ENCODE measurements around the gene TSBP1.
"Not testable (repeated sequence)": the region's sequence is repeated elsewhere in the genome, so short reads cannot be mapped to it uniquely, and the experiment has no call there.

The TSBP1 gene

DNA sequence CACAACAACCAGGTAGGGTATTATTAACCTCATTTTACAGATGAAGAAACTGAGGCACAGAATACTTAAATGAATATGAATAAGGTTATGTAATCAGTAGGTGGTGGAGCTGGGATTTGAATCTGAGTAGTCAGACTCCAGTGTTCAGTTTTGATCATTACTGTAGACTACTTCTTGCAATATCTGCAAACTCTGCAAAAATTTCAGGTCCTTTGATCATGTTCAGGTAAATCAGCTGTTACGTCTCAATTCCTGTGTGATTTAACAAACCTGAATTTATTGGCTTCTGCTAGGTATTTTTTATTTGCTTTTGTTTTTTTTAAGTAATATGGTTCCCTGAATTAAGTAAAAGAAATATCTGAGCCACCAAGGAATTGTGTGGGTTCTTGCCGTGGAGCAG, 77.1 kb downstream of the TSBP1 start:
- DNase-seq (ENCODE audit: low read depth), result no peak
- no peak overlapping the region for H3K4me3 ChIP-seq (ENCODE audit: low read depth, low read length)

DNA sequence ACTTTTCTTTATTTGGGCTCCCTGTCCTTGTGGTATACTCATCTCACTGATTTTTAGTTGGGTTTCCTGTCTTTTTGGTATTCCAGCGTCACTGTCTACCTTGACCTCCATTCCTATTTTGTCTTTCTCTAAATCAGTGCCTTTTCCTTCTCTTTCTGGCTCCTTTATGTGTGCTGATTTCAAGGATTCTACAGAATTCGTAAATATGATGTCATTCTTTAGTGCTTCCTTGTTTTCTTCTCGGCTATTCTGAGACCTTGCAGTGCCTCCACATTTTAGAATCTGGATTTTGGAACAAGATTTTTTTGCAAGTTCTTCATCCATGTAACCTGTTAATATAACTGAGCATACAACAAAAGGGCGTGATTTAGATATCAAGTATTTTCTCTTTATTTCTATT, 78.0 kb downstream of the TSBP1 start:
- H3K4me3 ChIP-seq (ENCODE audit: low read depth, low read length), result no peak overlapping the region
- DNase-seq (ENCODE audit: low read depth), result no peak

DNA sequence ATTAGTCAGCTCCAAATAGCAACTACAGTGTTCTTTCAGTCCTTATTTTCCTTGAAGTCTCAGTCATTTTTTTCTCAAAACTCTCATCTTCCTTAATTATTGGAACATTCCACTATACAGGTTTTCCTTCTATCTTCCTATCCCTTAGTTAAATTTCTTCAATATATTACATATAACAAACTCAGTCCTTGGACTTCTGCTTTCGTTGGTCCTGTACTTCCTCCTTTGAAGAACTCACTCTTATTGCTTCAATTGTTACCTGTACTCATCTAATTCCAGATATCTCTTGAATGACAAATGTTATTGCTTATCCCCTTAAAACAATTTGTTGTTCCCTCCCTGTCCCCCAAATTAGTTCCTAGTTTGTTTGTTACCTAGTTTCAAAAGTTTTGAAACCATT, 80.2 kb downstream of the TSBP1 start:
- DNase-seq (ENCODE audit: low read depth), result no peak
- no peak overlapping the region for H3K4me3 ChIP-seq (ENCODE audit: low read depth, low read length)

DNA sequence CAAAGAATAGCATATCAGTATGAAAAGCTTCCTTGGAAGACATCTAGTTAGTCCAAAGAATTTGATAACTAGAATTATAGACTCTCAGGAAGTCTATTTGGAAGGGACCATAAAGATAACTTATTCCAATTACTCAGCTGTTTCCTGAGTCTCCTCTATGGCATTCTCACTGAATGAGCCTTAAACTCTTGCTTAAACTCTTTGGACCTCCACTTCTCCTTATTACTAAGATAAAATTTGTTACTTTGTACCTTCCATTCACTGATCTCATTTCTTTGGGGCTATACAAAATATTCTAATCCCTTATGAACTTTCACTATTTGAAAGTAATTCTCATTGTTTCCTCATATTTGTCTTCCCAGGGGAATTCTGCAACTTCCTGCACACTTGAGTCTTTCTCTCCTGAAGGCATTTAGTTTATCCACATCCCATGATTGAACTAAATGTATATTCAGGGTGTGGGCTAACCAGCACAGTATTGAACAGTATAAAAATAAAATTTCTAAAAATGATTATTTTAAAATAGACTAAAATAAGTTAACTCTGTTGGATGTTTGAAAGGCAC, 80.7 kb downstream of the TSBP1 start:
- DNase-seq (ENCODE audit: low read depth), result peak; percentile 6
- no peak overlapping the region for H3K4me3 ChIP-seq (ENCODE audit: low read depth, low read length)

DNA sequence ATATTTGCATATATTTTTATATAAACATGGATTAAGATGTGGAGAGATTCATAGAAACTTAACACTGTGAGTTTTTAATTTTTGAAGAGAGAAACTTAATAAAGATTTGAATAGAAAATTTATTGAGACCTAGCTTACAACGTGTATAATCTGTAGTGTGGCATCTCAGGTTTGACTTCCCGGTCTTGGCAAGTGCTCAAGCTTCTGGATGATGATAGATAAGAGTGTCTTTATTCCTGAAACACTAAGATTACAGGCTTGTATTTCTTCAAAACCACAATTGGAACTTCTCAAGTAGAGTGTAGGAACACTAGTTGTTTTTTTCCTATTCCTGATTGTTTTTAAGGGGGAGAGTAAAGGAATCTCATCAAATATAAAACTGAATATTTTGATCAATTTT, 83.3 kb downstream of the TSBP1 start:
- no peak overlapping the region for H3K4me3 ChIP-seq (ENCODE audit: low read depth, low read length)
- no peak for DNase-seq (ENCODE audit: low read depth)

DNA sequence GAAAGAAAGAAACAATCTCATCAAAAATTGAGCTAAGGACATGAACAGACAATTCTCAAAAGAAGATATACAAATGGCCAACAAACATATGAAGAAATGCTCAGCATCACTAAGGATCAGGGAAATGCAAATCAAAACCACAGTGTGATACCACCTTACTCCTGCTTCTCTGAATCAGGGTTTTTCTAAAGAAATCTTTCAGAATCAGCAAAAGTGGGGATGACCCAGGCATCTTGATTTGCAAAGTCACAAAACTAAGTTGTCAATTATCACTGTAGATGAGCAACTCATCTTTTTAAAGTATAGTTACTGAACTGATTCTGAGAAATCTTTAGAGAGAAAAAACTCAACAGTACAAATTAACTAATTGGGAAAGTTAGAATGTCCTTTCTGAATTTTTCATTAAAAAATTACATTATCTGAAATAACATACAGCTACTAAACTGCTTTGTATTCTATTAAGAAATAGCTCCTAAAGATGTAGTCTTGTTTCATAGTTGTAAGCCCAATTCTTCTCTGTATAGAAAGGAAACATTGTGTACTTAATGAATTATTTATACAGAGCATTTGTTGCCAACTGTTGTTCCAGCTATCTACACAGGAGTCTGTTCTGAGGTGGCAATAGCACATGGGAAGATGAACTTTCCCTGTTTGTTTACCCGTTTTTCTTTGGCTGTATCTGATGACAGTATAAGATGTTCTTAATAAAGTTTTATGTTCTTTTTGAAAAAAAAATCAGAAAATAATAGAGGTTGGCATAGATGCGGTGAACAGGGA, 97.7 kb downstream of the TSBP1 start:
- not testable (repeated sequence) for H3K4me3 ChIP-seq (ENCODE audit: low read depth, low read length); DNase-seq (ENCODE audit: low read depth)

DNA sequence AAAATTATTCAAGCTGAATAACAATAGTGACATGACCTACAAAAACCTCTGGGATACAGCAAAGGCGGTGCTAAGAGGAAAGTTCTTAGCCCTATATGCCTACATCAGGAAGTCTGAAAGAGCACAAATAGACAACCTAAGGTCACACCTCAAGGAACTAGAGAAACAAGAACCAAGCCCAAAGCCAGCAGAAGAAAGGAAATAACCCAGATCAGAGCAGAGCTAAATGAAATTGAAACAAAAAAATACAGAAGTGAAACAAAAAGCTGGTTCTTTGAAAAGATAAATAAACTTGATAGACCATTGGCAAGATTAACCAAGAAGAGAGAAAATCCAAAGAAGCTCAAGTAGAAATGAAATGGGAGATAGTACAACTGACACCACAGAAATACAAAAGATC, 100.3 kb downstream of the TSBP1 start:
- H3K4me3 ChIP-seq (ENCODE audit: low read depth, low read length), result no peak overlapping the region
- no peak for DNase-seq (ENCODE audit: low read depth)

DNA sequence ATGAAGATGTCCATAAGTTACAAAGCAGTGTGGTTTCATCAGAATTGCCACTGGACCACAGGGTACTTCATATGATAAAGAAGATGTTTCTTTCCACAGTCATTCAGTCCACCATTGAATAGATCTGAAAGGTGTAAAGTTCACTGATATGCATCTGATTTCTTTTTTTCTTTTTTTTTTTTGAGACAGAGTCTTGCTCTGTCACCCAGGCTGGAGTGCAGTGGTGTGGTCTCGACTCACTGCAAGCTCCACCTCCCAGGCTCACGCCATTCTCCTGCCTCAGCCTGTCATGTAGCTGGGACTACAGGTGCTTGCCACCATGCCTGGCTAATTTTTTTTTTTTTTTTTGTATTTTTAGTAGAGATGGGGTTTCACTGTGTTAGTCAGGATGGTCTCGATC, 103.2 kb downstream of the TSBP1 start:
- not testable (repeated sequence) for DNase-seq (ENCODE audit: low read depth); H3K4me3 ChIP-seq (ENCODE audit: low read depth, low read length)

DNA sequence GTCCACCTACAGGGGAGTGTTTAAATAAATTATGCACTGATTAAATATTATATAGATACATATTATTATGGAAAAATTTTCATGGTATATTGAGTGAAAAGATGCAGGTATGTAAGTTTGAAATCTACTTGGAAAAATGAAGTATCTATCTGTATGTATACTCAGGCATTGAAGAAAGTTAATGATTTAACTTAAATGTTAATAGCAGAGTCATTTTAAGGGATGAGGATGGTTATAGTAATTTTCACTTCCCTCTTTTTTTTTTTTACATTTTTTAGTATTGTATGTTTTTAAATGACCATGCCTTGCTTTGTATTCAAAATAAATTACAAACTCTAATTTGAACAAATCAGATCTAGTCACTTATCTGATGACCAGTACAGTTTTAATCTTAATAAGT, 104.7 kb downstream of the TSBP1 start:
- DNase-seq (ENCODE audit: low read depth), result no peak
- H3K4me3 ChIP-seq (ENCODE audit: low read depth, low read length), result no peak overlapping the region

DNA sequence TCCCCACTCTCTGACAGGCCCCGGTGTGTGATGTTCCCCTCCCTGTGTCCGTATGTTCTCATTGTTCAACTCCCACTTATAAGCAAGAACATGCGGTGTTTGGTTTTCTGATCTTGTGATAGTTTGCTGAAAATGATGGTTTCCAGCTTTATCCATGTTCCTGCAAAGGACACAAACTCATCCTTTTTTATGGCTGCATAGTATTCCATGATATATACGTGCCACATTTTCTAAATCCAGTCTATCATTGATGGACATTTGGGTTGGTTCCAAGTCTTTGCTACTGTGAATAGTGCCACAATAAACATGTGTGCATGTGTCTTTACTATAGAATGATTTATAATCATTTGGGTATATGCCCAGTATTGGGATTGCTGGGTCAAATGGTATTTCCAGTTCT, 114.4 kb downstream of the TSBP1 start:
- not testable (repeated sequence) for H3K4me3 ChIP-seq (ENCODE audit: low read depth, low read length); DNase-seq (ENCODE audit: low read depth)

DNA sequence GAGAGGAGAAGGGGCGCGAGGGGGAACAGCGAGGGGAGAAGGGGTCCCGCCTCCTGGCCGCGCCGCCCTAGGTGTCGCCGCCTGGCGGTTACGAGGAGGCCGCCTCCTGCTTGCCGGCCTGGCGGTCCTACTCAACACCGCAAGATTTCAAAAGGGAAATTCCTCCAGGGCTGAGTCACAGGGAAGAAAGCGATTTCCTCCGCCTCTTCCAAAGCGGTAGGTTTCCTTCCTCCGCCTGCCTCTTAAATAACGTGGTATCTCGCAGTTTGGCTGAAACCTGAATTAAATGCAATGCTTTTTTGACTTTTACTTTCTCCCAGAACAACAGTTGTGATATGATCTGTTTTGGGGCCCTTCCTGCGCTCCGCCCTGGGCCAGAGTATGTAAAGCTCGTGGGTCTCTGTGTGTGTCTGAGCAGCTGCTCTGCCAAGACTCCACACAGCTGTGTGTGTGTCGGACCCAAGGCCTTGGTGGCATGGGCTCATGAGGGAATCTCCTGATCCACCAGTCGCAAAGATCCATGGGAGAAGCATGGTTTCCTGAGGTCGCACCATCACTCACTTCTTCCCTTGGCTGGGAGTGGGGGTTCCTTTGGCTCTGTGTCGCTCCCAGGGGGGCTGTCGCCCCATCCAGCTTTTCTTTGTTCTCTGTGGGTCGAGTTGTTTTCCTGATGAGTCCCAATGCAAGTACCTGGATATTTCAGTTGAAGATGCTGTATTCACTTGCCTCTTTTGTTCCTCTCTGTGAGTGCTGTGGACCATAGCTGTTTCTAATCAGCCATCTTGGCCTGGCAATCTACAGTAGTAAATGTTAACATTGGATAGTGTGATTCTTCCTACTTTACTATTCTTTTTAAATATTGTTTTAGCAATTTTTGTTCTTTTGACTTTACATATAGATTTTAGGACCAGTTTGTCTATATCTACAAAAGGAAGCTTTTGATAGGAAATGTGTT, 116.2 kb downstream of the TSBP1 start:
- peak; percentile 62 for DNase-seq (ENCODE audit: low read depth)
- peak overlapping the region; percentile 40 for H3K4me3 ChIP-seq (ENCODE audit: low read depth, low read length)

DNA sequence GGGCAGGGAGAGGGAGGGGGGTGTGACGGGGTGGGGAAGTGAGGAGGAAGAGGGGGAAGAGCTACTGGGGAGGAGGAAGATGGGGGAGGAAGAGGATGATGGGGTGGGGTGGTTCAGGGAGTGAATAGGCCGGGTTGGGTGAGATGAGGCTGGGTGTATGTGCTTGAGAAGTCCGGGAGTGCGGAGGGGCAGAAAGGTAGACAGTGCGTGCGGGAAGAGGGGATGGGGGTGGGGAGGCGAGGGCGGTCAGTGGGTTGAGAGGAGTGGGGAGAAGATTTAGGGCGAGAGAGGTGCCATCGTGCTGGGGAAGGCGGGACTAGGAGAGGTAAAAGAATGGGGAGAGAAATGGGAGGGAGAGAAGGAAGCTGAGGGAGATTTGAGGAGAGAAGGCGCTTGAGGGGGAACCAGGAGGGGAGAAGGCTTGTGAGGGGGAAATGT, 116.9 kb downstream of the TSBP1 start:
- peak overlapping the region; percentile 40 for H3K4me3 ChIP-seq (ENCODE audit: low read depth, low read length)
- DNase-seq (ENCODE audit: low read depth), result no peak

DNA sequence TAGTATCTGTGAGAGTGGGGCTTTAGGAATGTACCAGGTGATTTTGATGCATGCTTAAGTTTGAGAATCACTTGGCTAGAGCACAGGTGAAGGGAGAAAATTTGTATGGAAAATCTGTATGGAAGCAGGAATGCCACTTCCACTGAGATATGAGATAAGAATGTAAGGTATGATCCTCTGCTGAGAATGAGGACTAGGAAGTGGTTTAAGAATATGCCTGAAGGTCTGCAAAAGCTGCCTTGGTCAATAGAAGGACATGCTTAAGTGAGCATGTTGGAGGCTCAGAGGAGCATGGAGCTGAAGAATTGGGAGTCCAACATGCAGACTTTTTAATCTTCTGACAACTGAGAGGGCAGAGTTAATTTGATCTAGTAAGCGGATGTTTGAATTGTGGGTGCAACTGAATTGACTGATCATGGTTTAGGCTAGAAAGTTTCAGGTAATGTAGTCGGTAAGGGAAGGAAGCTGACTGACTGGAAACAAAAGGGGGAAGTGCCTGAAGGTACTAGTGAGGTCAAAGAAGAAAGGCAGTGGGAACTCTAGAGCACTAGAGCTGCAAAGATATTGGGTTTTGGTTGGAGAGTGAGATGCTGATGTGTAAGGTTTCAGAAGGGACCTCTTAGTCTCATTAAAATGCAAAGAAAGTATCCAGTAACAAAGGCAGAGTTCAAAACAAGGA, 119.2 kb downstream of the TSBP1 start:
- no peak for DNase-seq (ENCODE audit: low read depth)
- no peak overlapping the region for H3K4me3 ChIP-seq (ENCODE audit: low read depth, low read length)

DNA sequence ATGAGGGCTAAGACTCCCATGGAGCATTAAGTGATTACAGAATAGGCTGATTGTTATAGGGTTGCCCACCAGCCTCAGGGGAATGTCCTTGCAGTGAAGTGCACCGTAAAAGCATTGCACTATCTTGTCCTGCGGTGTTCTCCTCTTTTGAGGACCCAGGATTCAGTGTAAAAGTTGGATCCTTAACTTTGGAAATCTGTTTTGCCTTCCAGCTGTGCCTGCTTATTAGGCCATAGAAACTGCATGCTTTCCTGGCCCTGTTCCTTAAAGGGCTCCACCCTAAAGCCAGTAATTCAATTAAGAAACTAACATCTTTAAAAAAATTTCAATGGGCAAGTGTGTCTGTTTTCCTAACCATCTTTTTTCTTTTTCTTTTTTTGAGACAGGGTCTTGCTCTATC, 122.4 kb downstream of the TSBP1 start:
- H3K4me3 ChIP-seq (ENCODE audit: low read depth, low read length), result no peak overlapping the region
- no peak for DNase-seq (ENCODE audit: low read depth)

DNA sequence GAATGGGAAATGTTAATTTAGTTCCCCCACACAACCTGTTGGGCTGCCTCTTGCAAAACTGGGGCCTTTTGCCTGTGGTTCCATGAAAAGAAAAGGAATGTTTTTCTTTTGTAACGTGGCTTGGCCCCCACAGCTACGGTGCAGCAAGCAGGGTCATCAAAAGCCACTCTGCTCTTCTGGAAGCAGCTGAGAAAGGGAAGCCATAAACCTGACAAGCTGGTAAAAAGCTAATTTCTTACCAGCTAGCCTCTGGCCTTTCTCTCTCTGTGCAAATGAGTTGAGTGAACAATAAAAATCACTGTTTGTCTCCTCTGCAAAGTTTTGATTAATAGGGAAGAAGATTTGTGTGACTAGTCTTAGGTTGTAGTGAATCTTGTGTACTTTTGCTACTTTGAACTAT, 124.3 kb downstream of the TSBP1 start:
- no peak overlapping the region for H3K4me3 ChIP-seq (ENCODE audit: low read depth, low read length)
- no peak for DNase-seq (ENCODE audit: low read depth)

DNA sequence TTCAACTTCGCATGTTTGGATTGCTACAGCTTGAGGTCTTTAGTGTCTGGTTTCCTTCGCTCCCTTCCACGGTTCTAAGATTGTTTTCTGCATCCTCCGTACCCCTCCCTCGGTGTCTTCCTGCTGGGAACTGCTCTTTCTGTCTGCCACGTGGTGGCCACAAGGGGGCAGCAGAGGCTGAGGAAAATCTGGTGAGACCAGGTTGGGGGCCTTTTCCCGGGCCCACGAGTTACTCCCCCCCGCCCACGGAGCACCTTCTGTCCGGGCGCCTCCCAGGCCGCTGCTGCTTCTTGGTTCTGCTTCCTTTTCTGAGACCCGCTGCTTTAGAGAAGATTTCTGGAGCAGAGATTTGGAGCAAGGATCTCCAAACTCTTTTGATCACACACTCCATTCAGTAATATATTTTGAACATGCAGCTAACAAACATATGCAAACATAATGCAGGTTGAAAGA, 126.7 kb downstream of the TSBP1 start:
- peak overlapping the region; percentile 14 for H3K4me3 ChIP-seq (ENCODE audit: low read depth, low read length)
- peak; percentile 40 for DNase-seq (ENCODE audit: low read depth)

DNA sequence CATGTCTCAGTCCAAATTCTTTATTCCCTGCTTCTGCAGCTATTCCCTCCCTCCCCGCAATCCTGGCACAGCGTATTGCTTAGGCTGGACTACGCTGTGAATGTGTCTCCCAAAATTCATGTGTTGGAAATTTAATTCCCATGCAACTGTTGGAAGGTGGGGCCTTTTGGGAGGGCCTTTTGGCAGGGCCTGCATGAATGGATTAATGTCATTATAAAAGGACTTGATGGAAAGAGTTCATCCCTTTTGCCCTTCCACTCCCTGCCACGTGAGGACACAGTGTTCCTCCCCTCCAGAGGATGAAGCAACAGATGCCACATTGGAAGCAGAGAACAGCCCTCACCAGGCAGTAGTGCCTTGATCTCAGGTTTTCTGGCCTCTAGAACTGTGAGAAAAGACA, 127.4 kb downstream of the TSBP1 start:
- no peak overlapping the region for H3K4me3 ChIP-seq (ENCODE audit: low read depth, low read length)
- no peak for DNase-seq (ENCODE audit: low read depth)

Measured in skeletal muscle cell (primary cell).